HG03558 (cell line): Measurements from ENCODE around the gene NFIC.
"Not testable (repeated sequence)": the region's sequence is repeated elsewhere in the genome, so short reads cannot be mapped to it uniquely, and the experiment has no call there.

ENCODE experiments used
- ATAC-seq: cut with Tn5 transposase; IDR thresholded peaks from one replicate; pipeline ENCODE4 v1.9.1; 2021; ENCODE audit warnings: moderate number of reproducible peaks; ENCODE audit not compliant: unreplicated experiment; ENCODE audit errors: extremely low read depth

Gene NFIC

GRCh38 chr19:3336680-3337523 is 29.5 kb upstream of the NFIC start:
- ATAC-seq: no peak

GRCh38 chr19:3338541-3339181 is 27.7 kb upstream of the NFIC start:
- ATAC-seq: no peak

DNA sequence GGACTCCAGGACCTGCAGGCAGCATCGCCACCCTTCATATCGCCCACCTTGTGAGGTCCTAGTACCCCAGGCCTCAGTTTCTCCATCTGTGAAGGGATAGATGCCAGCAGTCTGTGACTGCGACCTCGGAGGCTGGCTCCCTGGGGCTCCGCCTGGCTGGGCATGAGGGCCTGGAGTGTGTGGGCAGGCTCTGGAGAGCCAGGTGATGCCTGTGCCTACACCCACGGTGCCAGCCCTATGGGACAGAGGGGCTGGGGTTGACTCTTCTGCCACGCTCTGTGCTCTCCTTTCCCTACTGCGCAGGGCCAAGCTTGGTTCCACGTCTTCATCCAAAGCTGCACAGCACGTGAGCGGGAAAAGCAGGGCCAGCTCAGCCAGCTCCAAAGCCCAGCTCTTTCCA is 26.0 kb upstream of the NFIC start:
- ATAC-seq: no peak

- no peak for ATAC-seq
Measured at GRCh38 chr19:3342246-3342645, 24.1 kb upstream of the NFIC start.

DNA sequence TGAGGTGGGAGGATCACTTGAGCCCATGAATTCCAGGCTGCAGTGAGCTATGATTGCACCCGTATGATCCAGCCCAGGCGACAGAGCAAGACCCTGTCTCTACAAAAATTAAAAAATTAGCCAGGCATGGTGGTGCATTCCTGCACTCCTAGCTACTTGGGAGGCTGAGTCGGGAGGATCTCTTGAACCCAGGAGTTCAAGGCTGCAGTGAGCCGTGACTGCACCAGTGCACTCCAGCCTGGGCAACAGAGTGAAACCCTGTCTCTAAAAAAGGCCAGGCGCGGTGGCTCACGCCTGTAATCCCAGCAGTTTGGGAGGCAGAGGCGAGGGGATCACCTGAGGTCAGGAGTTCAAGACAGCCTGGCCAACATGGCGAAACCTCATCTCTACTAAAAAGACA is 23.4 kb upstream of the NFIC start:
- ATAC-seq: not testable (repeated sequence)

GRCh38 chr19:3343619-3344502 is 22.5 kb upstream of the NFIC start:
- no peak for ATAC-seq

GRCh38 chr19:3344608-3345598 is 21.5 kb upstream of the NFIC start:
- no peak for ATAC-seq

DNA sequence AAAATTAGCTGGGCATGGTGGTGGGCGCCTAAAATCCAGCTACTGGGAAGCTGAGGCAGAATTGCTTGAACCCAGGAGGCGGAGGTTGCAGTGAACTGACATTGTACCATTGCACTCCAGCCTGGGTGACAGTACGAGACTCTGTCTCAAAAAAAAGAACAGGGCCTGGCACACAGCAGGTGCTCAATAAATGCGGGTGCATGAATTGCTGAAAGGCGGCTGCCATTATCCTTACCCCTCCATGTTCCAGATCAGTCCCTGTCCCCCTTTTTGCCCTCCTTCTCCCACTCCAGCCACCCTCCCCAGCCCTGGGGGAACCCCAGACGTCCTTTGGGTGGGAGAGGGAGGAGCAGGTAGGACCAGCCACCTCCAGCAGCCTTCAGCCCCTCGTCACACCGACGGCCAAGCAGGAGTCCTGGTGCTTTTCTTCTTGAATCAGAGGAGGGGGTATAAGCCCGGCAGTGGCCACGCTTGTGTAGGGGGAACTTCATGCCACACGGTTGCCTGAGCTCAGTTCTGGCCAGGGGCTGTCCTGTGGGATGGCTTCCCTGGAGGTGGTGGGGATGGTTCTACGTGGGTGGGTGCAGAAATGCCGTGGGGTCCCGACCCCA is 20.4 kb upstream of the NFIC start:
- ATAC-seq: no peak

DNA sequence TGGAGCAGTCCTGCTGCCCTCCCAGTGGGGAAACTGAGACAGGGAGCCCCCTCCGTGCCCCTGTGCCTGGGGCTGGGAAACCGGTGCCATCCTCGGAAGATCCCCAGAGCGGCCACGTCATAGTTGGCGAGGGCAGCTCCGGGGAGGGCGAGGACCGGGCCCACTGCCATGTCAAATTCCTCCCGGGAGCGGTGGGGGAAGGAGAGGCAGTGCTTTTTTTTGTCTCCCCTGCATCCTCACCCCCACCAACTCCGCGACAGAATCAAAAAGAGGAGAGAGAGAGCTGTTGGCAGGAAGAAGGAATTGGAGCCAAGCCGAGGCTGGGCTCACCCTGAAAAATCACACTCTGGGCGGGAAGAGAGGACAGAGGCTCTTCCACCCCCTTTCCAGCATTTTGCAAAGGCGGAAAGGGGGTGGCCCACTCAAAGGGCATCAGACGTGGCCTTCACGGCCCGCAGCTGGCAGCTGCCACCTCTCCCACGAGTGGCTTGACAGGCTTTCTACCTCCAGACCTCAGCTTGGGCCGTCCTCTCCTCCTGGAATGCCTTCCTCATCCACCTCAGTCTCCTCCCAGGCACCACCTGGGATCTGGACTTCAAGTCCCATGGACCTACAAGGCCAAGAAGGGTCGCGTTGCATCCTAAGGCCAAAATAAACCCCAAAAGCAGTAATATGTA is 19.6 kb upstream of the NFIC start:
- no peak for ATAC-seq

DNA sequence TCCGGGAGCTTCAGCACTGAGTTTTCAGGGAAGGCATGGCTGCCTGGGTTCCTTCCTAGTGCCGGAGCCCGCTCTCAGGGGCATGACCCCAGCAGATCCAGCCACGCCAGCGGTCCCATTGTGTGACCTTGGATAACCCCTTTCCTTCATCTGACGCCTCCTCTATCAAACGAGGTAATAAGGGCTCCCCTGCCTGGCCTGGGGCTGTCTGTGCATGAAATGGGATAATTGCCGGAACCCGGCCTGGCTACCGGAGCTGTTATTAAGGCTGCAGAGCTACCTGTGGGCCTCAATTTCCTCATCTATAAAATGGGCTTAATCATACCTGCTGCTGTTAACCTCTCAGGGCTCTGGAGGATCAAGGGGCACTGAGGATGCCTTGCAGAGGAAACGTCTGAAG is 18.3 kb upstream of the NFIC start:
- ATAC-seq: no peak

- not testable (repeated sequence) for ATAC-seq
Measured at GRCh38 chr19:3348469-3348868, 17.9 kb upstream of the NFIC start.

DNA sequence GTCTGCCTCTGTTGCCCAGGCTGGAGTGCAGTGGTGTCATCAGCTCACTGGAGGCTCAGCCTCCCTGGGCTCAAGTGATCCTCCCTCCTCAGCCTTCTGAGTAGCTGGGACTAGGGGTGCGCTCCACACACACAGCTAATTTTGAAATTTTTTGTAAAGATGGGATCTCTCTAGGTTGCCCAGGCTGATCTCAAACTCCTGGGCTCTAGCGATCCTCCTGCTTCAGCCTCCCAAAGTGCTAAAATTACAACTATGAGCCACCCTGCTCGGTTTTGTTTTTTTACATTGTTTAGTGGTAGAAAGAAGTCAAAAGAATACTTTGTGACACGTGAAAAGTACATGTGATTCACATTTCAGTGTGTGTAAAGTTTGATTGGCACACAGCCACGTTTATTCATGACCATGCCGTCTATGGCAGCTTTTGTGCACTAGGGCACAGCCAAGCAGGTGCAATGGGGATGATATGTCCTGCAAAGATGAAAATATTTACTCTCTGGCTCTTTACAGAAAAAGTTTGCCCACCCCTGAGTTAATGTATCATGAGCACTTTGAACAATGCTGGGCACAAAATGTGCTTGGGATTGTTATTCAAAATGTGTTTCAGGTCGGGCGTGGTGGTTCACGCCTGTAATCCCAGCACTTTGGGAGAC is 16.2 kb upstream of the NFIC start:
- ATAC-seq: no peak

GRCh38 chr19:3351702-3352447 is 14.5 kb upstream of the NFIC start:
- ATAC-seq: no peak

DNA sequence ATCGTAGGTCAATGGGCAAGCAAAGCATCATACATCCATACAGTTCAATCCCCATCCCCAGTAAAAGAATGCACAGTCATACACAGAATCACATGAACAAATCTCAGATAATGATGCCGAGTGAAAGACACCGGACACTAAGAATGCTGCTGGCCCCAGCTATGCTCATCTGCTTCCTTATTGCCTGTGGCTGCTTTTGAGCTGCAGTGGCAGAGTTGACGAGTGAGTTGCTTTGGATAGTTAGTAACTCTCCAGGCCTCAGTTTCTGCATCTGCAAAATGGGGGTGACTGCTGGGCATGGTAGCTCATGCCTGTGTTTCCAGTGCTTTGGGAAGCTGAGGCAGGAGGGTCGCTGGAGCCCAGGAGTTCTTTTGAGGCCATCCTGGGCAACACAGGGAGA is 12.9 kb upstream of the NFIC start:
- no peak for ATAC-seq

- ATAC-seq: no peak
Measured at GRCh38 chr19:3356805-3357204, 9.6 kb upstream of the NFIC start.

GRCh38 chr19:3357271-3357991 is 9.0 kb upstream of the NFIC start:
- ATAC-seq: no peak
